IMR-90 (cell line): ENCODE results near the gene CACNA2D3. TPM values are rescaled to one million over a fixed set of nuclear protein-coding genes. Genes with fewer than 3 reads are reported as not detected.

Experiments
- ATAC-seq: fragments of 200-7000 bp; cut with Tn5 transposase; 2 replicates; pipeline ENCODE4 v1.9.1; 2020; ENCODE audit warnings: low read depth, mild to moderate bottlenecking, moderate library complexity
- BruUV-seq: library from RNA; stranded (reverse); fragments of 400-500 nt; replicated peaks from 2 replicates; lab custom pipeline; 2021; lab: Mats Ljungman, UMichigan
- CTCF ChIA-PET: fragments of 300-600 bp; formaldehyde crosslinking; extraction: SDS; loops from one replicate; lab custom pipeline; 2021; ENCODE audit warnings: antibody characterized with exemption; lab: Yijun Ruan, JAX
- POLR2A ChIA-PET: fragments of 300-600 bp; sonication (Branson Sonifier 250); formaldehyde crosslinking; loops from one replicate; lab custom pipeline; 2022; ENCODE audit warnings: antibody characterized with exemption; ENCODE audit not compliant: unreplicated experiment; lab: Charles Lee
- DNase-seq: peaks from one replicate; pipeline ENCODE4 v3.0.0; 2013
- H2AFZ ChIP-seq: replicated peaks from 2 replicates; pipeline ENCODE3; 2013; ENCODE audit warnings: low read length, mild to moderate bottlenecking; ENCODE audit not compliant: poor library complexity
- H2AK5ac ChIP-seq: 2 replicates; pipeline ENCODE4 v1.6.1; 2013; ENCODE audit warnings: low read depth, low read length, inconsistent platforms
- H2AK9ac ChIP-seq: replicated peaks from 2 replicates; pipeline ENCODE3; 2013; ENCODE audit warnings: mild to moderate bottlenecking, low read depth, low read length, moderate library complexity; ENCODE audit not compliant: poor library complexity
- H2BK120ac ChIP-seq: 2 replicates; pipeline ENCODE4 v1.6.1; 2013; ENCODE audit warnings: low read depth, low read length, inconsistent platforms
- H2BK15ac ChIP-seq: 3 replicates; pipeline ENCODE4 v1.6.1; 2013; ENCODE audit warnings: low read depth, low read length, inconsistent platforms
- H2BK20ac ChIP-seq: 2 replicates; pipeline ENCODE4 v1.6.1; 2013; ENCODE audit warnings: low read depth, mild to moderate bottlenecking, inconsistent platforms, low read length, moderate library complexity
- H2BK5ac ChIP-seq: 2 replicates; pipeline ENCODE4 v1.6.1; 2013; ENCODE audit warnings: mild to moderate bottlenecking, low read depth, low read length, inconsistent platforms; ENCODE audit not compliant: poor library complexity, severe bottlenecking
- H3K14ac ChIP-seq: replicated peaks from 2 replicates; pipeline ENCODE4 v1.6.1; 2013; ENCODE audit warnings: low read depth, low read length, inconsistent platforms
- H3K18ac ChIP-seq: 2 replicates; pipeline ENCODE4 v1.6.1; 2013; ENCODE audit warnings: low read depth, low read length, control low read depth
- H3K23ac ChIP-seq: 2 replicates; pipeline ENCODE4 v1.6.1; 2013; ENCODE audit warnings: low read depth, low read length, inconsistent platforms
- H3K27ac ChIP-seq: 2 replicates; pipeline ENCODE4 v1.5.1; 2013; ENCODE audit warnings: mild to moderate bottlenecking, control low read depth, low read length; ENCODE audit not compliant: insufficient read depth
- H3K27me3 ChIP-seq: 2 replicates; pipeline ENCODE4 v1.6.1; 2013; ENCODE audit warnings: low read length; ENCODE audit not compliant: control insufficient read depth, insufficient read depth
- H3K36me3 ChIP-seq: 2 replicates; pipeline ENCODE4 v1.6.1; 2013; ENCODE audit warnings: low read length, mixed read lengths; ENCODE audit not compliant: control insufficient read depth, insufficient read depth
- H3K4ac ChIP-seq: 2 replicates; pipeline ENCODE4 v1.6.1; 2013; ENCODE audit warnings: low read depth, low read length, inconsistent platforms
- H3K4me1 ChIP-seq: 2 replicates; pipeline ENCODE4 v1.6.1; 2013; ENCODE audit warnings: low read length, mixed read lengths; ENCODE audit not compliant: control insufficient read depth, insufficient read depth
- H3K4me2 ChIP-seq: 2 replicates; pipeline ENCODE4 v1.6.1; 2013; ENCODE audit warnings: low read depth, mild to moderate bottlenecking, control low read depth, low read length, moderate library complexity
- H3K4me3 ChIP-seq: 2 replicates; pipeline ENCODE4 v1.5.1; 2013; ENCODE audit warnings: low read depth, mild to moderate bottlenecking, control low read depth, low read length, moderate library complexity; ENCODE audit not compliant: insufficient read depth
- H3K56ac ChIP-seq: 2 replicates; pipeline ENCODE4 v1.6.1; 2013; ENCODE audit warnings: low read length, inconsistent platforms; ENCODE audit not compliant: insufficient read depth; ENCODE audit errors: extremely low read depth
- H3K79me1 ChIP-seq, 2 experiments: 2 replicates each; pipeline ENCODE4 v1.6.1; 2013; ENCODE audit warnings: low read length in 2 of 2, inconsistent platforms in 1 of 2, low read depth in 1 of 2
- H3K9ac ChIP-seq: 2 replicates; pipeline ENCODE4 v1.6.1; 2013; ENCODE audit warnings: low read depth, low read length, control low read depth
- H3K9me1 ChIP-seq: 2 replicates; pipeline ENCODE4 v1.6.1; 2013; ENCODE audit warnings: low read length, inconsistent platforms; ENCODE audit not compliant: insufficient read depth
- H3K9me3 ChIP-seq: 2 replicates; pipeline ENCODE4 v1.6.1; 2013; ENCODE audit warnings: low read length; ENCODE audit not compliant: control insufficient read depth, insufficient read depth
- H4K20me1 ChIP-seq: 2 replicates; pipeline ENCODE4 v1.6.1; 2013; ENCODE audit warnings: low read length, inconsistent platforms; ENCODE audit not compliant: insufficient read depth
- H4K5ac ChIP-seq: 2 replicates; pipeline ENCODE4 v1.6.1; 2013; ENCODE audit warnings: mild to moderate bottlenecking, low read depth, low read length, control low read depth
- H4K8ac ChIP-seq, 2 experiments: 2 replicates each; pipeline ENCODE4 v1.6.1; 2013; ENCODE audit warnings: low read depth in 2 of 2, low read length in 2 of 2, control low read depth in 1 of 2, inconsistent platforms in 1 of 2
- H4K91ac ChIP-seq: 2 replicates; pipeline ENCODE4 v1.6.1; 2013; ENCODE audit warnings: low read depth, low read length, inconsistent platforms; ENCODE audit not compliant: insufficient read depth
- CEBPB ChIP-seq: IDR thresholded peaks from 2 replicates; pipeline ENCODE4 v1.6.1; 2012; ENCODE audit warnings: low read depth, low read length, improper control_type of control experiment
- CHD1 ChIP-seq: IDR thresholded peaks from 2 replicates; pipeline ENCODE4 v1.6.1; 2012; ENCODE audit warnings: low read depth, low read length, improper control_type of control experiment
- FOS ChIP-seq: fragments of 150-350 bp; IDR thresholded peaks from 2 replicates; pipeline ENCODE4 v1.6.1; 2016; ENCODE audit warnings: low read depth, low read length
- MXI1 ChIP-seq: IDR thresholded peaks from 2 replicates; pipeline ENCODE4 v1.6.1; 2012; ENCODE audit warnings: low read depth, mild to moderate bottlenecking, low read length, moderate library complexity, borderline replicate concordance
- POLR2A ChIP-seq: IDR thresholded peaks from 2 replicates; pipeline ENCODE4 v1.6.1; 2012; ENCODE audit warnings: mild to moderate bottlenecking, low read depth, low read length
- RAD21 ChIP-seq: IDR thresholded peaks from 2 replicates; pipeline ENCODE4 v1.6.1; 2012; ENCODE audit warnings: low read length, improper control_type of control experiment
- RCOR1 ChIP-seq: IDR thresholded peaks from 2 replicates; pipeline ENCODE4 v1.6.1; 2012; ENCODE audit warnings: mild to moderate bottlenecking, low read length, improper control_type of control experiment; ENCODE audit not compliant: insufficient replicate concordance
- SMC3 ChIP-seq: fragments of 150-350 bp; IDR thresholded peaks from 2 replicates; pipeline ENCODE4 v1.6.1; 2016; ENCODE audit warnings: low read depth, mild to moderate bottlenecking, antibody characterized with exemption, low read length, moderate library complexity
- USF2 ChIP-seq: fragments of 150-350 bp; IDR thresholded peaks from 2 replicates; pipeline ENCODE4 v1.6.1; 2017; ENCODE audit warnings: mild to moderate bottlenecking, antibody characterized with exemption, low read length, low read depth
- WGBS, 2 experiments: methylation state at CpG; one replicate each; pipeline versions ENCODE4 v1.1.5 to v1.1.7; 2013; ENCODE audit warnings: missing lambda C conversion rate in 2 of 2; ENCODE audit not compliant: insufficient read length in 1 of 2; ENCODE audit errors: extremely low coverage in 2 of 2; 5-methylcytosine and 5-hydroxymethylcytosine counted together
- dilution Hi-C: fragments of 300-500 bp; cut with HindIII; formaldehyde crosslinking; loops from one replicate; pipeline ENCODE4 v1.14.3; 2018; ENCODE audit warnings: low sequenced_read_pairs; ENCODE audit not compliant: unreplicated experiment
- in situ Hi-C: fragments of 300-500 bp; cut with MboI; formaldehyde crosslinking; loops from 3 replicates; pipeline ENCODE4 v1.14.3; 2019; ENCODE audit warnings: low sequenced_read_pairs, inconsistent platforms, mixed read lengths
- intact Hi-C: fragments of 100-400 bp; cut with micrococcal nuclease; formaldehyde crosslinking; loops from 2 replicates; pipeline ENCODE4 v1.10.0; 2022
- polyA plus RNA-seq, 3 experiments: library from polyadenylated mRNA; depleted of rRNA; stranded (reverse); fragments of >200 nt; gene quantifications; 2 replicates each; pipeline ENCODE4 v1.2.3, GENCODE V29; 2012; ENCODE audit warnings: low replicate concordance in 1 of 3
- total RNA-seq: library from RNA; depleted of rRNA; stranded (reverse); fragments of >200 nt; gene quantifications from 2 replicates; pipeline ENCODE4 v1.2.3, GENCODE V29; 2012
- TF ChIP-seq, protein P1 (sequence below): fragments of 150-350 bp; IDR thresholded peaks from 2 replicates; pipeline ENCODE4 v1.6.1; 2016; ENCODE audit warnings: low read depth, mild to moderate bottlenecking, low read length, moderate library complexity, borderline replicate concordance

CACNA2D3 gene
- total and polyA plus RNA-seq, 2 of the 4 experiments (the other 2 are of a cell fraction), result 0.36 to 0.41 TPM

GRCh38 chr3:54905261-54905888 lies 783.0 kb downstream of the CACNA2D3 start:
- H2BK15ac ChIP-seq, result peak overlapping the region; percentile 82; the same call in 2 of the 3 replicates
- ATAC-seq (peak; percentile 73), DNase-seq (peak; percentile 55)
- intact Hi-C loops, result loop anchor here (2.0 kb wide), 1 partner anchor 57 kb away; no protein-coding TSS in a partner anchor
- H3K79me1 ChIP-seq, result no peaks in the 10 kb centered on the region
- TF ChIP-seq SMC3, result no peak
- TF ChIP-seq POLR2A, result no peak
- no peak for TF ChIP-seq USF2
- TF ChIP-seq FOS, result no peak
- TF ChIP-seq RCOR1, result no peak
- no peak for TF ChIP-seq MXI1
- no peak for TF ChIP-seq RAD21
- no peak for TF ChIP-seq CHD1
- TF ChIP-seq, protein P1, sequence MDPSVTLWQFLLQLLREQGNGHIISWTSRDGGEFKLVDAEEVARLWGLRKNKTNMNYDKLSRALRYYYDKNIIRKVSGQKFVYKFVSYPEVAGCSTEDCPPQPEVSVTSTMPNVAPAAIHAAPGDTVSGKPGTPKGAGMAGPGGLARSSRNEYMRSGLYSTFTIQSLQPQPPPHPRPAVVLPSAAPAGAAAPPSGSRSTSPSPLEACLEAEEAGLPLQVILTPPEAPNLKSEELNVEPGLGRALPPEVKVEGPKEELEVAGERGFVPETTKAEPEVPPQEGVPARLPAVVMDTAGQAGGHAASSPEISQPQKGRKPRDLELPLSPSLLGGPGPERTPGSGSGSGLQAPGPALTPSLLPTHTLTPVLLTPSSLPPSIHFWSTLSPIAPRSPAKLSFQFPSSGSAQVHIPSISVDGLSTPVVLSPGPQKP, result no peak
- TF ChIP-seq CEBPB, result no peak
- peak overlapping the region; percentile 92 for H3K18ac ChIP-seq
- H3K4me3 ChIP-seq, result no peak overlapping the region
- peak overlapping the region; percentile 51; the same call in 1 of the 2 replicates for H3K9ac ChIP-seq
- H4K91ac ChIP-seq, result peak overlapping the region; percentile 78
- no peaks in the 10 kb centered on the region for H3K27me3 ChIP-seq
- H3K4me1 ChIP-seq, result peaks cover 27% of the 10 kb centered on the region
- H3K36me3 ChIP-seq, result no peaks in the 10 kb centered on the region
- peak overlapping the region; percentile 89 for H3K14ac ChIP-seq
- POLR2A ChIA-PET, result no interaction called here
- BruUV-seq, result no TSS peak
- H3K4me2 ChIP-seq, result peak overlapping the region; percentile 48; the same call in 1 of the 2 replicates
- H4K5ac ChIP-seq, result peak overlapping the region; percentile 68
- no peak overlapping the region for H2AFZ ChIP-seq
- peak overlapping the region; percentile 81 for H2BK20ac ChIP-seq
- H4K8ac ChIP-seq, result peak overlapping the region; percentile 57 to 75
- H2AK9ac ChIP-seq, result no peak overlapping the region
- H3K4ac ChIP-seq, result peak overlapping the region; percentile 87
- H2AK5ac ChIP-seq, result peak overlapping the region; percentile 92
- H3K9me1 ChIP-seq, result peaks cover 21% of the 10 kb centered on the region
- H4K20me1 ChIP-seq, result no peaks in the 10 kb centered on the region
- peak overlapping the region; percentile 92 for H2BK120ac ChIP-seq
- CTCF ChIA-PET, result interaction anchor here (1.4 kb wide), 1 partner anchor 10 kb away, joined by 3 read pairs; no protein-coding TSS in a partner anchor
- H3K27ac ChIP-seq, result peak overlapping the region; percentile 90
- H3K23ac ChIP-seq, result peak overlapping the region; percentile 36; the same call in 1 of the 2 replicates
- H2BK5ac ChIP-seq, result peak overlapping the region; percentile 95
- WGBS, 2 experiments, result no CpG with 5 or more reads among the region's 2 CpGs
- dilution Hi-C loops, result no loop called here
- H3K9me3 ChIP-seq, result no peaks in the 10 kb centered on the region
- in situ Hi-C loops, result no loop called here
- H3K56ac ChIP-seq, result peak overlapping the region; percentile 55; the same call in 1 of the 2 replicates
